Inflammatory macrophage treated with lipopolysaccharide for 1 hour (primary cell): ENCODE measurements around the gene KIAA0825.

Source experiments
- DNase-seq, 2 donors: peaks; one replicate each; pipeline ENCODE4 v3.0.0-alpha.2; 2020 to 2022

Gene KIAA0825

DNA sequence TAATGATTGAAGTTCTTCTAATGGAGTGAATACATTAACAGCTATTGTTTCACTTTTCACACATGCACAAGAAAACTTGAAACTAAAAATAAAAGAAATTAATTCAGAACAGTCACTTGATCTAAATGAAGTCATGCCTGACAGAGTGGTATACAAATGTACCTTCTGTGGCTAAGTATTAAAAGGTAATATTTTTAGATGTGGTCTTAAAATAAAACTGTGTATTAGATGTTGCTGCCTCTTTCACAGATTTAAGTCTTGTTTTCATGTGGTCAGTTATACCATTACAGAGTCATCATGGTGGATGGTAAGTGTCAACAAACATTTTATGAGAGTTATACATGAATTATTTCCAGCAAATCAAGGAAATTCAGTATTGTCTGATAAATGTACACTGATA lies 47.0 kb downstream of the KIAA0825 start:
- no peak for DNase-seq

DNA sequence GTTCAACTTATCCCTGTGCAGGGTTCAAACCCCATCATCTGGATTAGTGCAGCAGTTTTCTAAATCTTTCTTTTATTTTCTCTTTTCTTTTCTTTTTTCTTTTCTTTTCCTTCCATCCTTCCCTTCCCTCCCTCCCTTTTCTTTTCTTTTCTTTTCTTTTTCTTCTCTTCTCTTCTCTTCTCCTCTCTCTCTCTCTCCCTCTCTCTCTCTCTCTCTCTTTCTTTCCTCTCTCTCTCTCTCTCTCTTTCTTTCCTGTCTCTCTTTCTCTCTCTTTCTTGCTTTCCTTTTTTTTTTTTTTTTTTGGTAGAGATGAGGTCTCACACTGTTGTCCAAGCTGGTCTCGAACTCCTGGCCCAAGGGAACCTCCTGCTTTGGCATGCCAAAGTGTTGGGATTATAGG lies 53.6 kb downstream of the KIAA0825 start:
- DNase-seq: no peak

GRCh38 chr5:94562327-94562971 lies 56.0 kb downstream of the KIAA0825 start:
- DNase-seq: no peak

DNA sequence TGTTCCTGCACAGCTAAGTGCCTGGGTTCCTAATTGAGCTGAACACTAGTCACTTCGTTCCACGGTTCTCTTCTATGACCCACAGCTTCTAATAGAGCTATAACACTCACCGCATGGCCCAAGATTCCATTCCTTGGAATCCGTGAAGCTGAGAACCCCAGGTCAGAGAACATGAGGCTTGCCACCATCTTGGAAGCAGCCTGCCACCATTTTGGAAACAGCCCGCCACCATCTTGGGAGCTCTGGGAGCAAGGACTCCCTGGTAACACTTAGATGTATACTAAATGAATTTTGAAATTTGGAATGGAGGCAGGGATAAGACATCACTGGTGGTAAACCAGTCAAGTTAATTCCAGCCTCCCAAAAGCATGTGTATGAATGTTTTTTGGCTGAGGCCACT lies 60.4 kb downstream of the KIAA0825 start:
- no peak for DNase-seq

GRCh38 chr5:94551858-94552257 lies 66.5 kb downstream of the KIAA0825 start:
- no peak for DNase-seq

GRCh38 chr5:94545870-94546625 lies 72.4 kb downstream of the KIAA0825 start:
- DNase-seq: peak; percentile 15 to 43

GRCh38 chr5:94544875-94545547 lies 73.4 kb downstream of the KIAA0825 start:
- DNase-seq: no peak

DNA sequence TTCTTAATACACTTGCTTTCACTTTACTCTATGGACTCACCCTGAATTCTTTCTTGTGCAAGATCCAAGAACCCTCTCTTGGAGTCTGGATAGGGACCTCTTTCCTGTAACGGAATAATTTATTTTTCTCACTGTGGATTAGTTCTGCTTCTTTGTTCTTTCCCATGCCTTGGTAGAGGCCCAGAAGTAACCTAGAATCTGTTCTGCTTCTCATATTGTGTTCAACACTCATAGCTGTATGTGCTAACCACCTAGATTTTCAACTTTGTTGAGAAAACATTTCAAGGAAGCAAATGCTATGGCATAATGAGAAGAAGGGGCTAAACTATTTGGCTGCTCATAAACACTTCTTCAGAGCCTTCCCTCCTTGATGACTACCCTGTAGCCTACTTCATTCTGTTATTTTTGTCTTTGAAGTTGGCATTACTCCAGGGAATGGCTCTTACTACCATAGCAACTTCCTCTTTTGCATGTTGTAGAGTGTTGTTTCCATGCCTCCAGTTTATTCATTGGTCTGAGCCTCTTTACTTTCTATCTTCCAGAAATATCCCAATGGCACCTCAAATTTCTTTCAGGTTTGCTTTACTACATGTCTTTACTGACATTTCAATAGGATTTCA lies 74.3 kb downstream of the KIAA0825 start:
- peak; percentile 52 to 64 for DNase-seq

DNA sequence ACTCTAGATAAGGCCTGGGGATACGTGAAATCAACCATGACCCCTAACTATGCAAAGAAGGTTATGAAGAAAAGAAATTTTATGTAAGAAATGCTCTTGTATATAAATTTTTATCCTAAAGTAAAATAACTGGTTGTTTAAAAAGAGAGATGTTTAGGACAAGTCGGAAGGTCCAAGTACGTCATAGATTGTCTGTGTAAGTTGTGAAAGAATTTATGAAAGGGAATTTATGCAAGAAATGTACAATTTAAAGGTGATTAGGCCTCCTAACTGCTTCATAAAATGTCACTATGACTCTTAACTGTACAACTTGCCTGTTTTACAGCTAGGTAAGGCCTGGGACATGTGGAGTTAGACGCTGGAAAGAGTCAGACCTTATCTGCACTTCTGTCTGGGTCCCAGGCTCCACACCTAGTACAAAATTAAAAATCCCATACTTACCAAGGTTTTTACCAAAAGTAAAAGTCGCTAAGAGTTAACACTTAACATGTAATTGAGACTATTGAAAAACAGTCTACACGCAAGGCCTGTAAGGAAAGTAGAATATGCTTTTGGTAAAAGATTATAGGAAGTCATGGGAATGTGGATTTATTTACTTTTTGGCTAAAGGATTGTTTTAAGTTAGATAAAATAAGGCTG lies 77.4 kb downstream of the KIAA0825 start:
- no peak for DNase-seq

GRCh38 chr5:94538260-94538659 lies 80.1 kb downstream of the KIAA0825 start:
- DNase-seq: no peak

DNA sequence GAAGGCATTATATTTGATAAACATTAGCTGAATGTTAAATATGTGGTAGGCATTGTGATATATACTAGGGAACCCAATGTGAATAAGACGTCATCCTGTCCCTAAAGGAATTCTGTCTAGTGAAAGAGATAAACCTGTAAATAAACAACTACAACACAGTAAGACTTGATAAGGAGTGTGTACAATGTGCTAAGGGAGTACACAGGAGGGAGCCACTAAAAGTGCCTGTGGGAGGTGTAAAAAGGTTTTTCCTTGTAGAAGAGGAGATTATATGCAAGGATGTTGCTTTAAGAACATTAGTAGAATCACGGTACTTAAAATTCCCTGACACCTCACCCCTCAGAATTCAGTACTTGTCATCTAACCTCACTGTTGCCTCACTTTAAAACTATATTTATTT lies 91.7 kb downstream of the KIAA0825 start:
- DNase-seq: no peak

DNA sequence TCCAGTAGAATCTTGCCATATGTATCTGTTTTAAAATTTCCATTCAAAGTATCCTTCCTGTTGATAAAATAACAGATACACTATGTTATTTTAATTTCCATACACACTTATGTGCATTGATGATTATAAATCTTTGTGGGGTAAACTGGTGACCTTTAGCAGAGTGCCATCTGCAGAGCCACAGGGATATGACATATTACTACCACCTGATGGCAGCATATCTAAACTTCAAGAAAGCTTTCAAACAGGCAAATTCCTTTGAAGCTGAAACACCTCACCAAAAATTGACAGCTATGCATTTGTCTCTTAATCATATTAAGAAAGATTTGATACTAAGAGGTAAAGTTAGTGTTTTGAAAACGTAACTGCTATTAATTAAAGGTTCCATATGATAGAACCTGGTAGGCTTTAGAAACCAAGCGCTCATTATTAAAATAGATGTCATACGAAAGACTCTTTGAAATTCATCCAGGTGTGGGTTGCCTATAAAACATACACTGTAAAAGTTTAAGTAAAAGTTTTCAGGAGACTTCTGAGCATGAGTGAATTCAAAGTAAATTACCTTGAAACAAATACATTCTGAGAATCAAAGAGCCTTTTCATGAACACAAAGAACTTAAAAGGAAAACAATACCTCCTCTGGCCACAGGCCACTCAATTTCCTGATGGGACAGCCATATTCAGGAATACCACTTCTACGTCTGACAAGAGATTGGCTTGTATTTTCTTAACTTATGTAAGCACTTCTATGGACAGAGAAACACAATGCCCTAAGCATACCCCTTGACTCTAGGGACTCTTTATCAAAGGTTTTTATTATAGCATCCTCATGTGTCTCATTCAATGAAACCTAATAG lies 93.3 kb downstream of the KIAA0825 start:
- peak; percentile 19 to 44 for DNase-seq

- no peak for DNase-seq
Measured at GRCh38 chr5:94523018-94523417, 95.4 kb downstream of the KIAA0825 start.

GRCh38 chr5:94522117-94522516 lies 96.3 kb downstream of the KIAA0825 start:
- no peak for DNase-seq

GRCh38 chr5:94517490-94518488 lies 100.6 kb downstream of the KIAA0825 start:
- DNase-seq: no peak

- DNase-seq: no peak
Measured at GRCh38 chr5:94516148-94516547, 102.3 kb downstream of the KIAA0825 start.

DNA sequence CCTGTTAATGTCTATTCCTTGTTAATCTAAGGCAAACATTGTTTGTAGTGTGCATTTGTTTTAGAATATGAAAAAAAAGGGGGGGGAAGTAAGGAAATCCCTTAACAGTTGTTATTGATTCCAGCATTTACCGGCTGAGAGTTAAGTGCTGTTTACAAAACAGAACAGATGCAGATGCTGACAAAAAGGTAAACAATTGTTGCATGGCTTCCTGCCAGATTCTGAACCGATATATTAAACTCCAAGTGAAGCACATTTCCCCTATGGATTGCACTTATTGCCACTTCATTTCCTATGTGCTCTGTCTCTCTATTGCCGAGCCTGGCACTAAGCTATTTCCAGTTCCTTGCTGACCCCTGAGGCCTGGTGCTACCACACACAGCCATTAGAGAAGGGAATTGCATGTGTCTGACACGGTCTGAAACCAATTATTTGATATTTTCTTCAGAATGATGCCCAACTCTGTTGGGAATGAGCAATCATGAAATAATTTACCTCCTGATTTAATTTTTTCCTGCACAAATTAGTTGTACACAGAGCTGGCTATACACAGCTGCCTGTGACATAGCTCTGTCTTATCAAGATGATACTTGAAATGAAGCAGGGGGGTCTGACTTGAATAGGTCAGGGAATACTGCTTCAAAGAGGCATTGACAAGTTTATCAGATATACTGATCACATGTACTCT lies 109.8 kb downstream of the KIAA0825 start:
- DNase-seq: no peak

DNA sequence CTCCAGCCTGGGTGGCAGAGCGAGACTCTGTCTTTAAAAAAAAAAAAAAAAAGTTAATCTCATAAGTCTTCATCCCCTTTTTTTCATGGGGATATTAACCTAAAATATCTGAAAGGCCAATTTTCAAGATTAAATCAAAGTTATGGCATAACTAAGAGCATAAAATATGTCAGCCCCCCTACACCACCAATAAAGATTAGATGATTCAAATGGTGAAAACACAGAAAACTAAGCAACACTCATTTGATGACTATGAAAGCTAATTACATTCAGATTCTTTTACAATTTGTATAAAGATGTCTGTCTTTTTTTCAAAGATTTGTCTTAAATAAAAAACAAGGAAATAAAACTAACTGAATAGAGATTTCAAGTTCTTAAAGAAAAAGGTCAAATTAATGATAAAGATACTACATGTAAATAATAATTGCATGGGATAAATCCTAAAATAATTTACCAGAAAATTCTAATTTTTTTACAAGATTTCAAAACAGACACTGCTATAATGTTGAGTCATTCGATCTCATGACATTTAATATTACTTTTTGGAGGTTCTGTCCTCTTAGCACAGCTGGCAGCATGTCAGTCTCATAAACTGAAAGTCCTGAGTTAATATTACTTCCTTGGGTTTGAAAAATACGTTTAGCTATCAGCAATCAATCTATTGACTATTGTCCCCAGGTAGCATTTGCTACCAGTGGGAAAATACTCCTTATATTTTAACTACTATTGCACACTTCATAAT lies 112.9 kb downstream of the KIAA0825 start:
- DNase-seq: no peak

GRCh38 chr5:94503677-94504076 lies 114.7 kb downstream of the KIAA0825 start:
- no peak for DNase-seq
